Prostate gland (tissue), 2 donors: Measurements from ENCODE around the gene WDR82. TPM values are rescaled to one million over a fixed set of nuclear protein-coding genes. Genes with fewer than 3 reads are reported as not detected.

Source experiments
- DNase-seq: peaks from one replicate; pipeline ENCODE4 v3.0.0-alpha.2; 2019; ENCODE audit warnings: low spot score
- H3K27ac ChIP-seq, 2 donors: fragments of 200-600 bp; sonication (generic); 2 replicates each; pipeline ENCODE4 v1.5.1; 2017 to 2019
- H3K27me3 ChIP-seq: fragments of 200-600 bp; sonication (generic); replicated peaks from 2 replicates; pipeline ENCODE4 v1.5.1; 2019; ENCODE audit not compliant: insufficient read depth
- H3K36me3 ChIP-seq, 2 donors: fragments of 200-600 bp; sonication (generic); 1 replicate in 1 of 2; 2 replicates in 1 of 2; pipeline versions ENCODE4 v1.5.1 to v1.8.1; 2017 to 2019
- H3K4me1 ChIP-seq: fragments of 200-600 bp; sonication (generic); replicated peaks from 2 replicates; pipeline ENCODE4 v1.5.1; 2019
- H3K4me3 ChIP-seq, 2 donors: fragments of 200-600 bp; sonication (generic); 2 replicates each; pipeline ENCODE4 v1.5.1; 2017 to 2019
- H3K9me3 ChIP-seq: fragments of 200-600 bp; sonication (generic); 2 replicates; pipeline ENCODE4 v1.5.1; 2017
- CTCF ChIP-seq, 4 experiments: fragments of 200-600 bp in 2 of 4; fragments of 450-650 bp in 2 of 4; sonication (generic) in 2 of 4; IDR thresholded peaks; 1 replicate in 3 of 4; 2 replicates in 1 of 4; pipeline ENCODE4 v1.5.1; 2016 to 2019; ENCODE audit warnings: antibody characterized with exemption in 4 of 4, mild to moderate bottlenecking in 2 of 4, moderate library complexity in 2 of 4
- POLR2A ChIP-seq: fragments of 450-650 bp; IDR thresholded peaks from one replicate; pipeline ENCODE4 v1.6.1; 2016; ENCODE audit warnings: antibody characterized with exemption, mild to moderate bottlenecking
- POLR2AphosphoS5 ChIP-seq: sonication (generic); formaldehyde crosslinking; IDR thresholded peaks from one replicate; pipeline ENCODE4 v1.6.1; 2017; ENCODE audit warnings: antibody characterized with exemption
- WGBS: methylation state at CpG from one replicate; pipeline ENCODE4 v1.1.5; 2018; 5-methylcytosine and 5-hydroxymethylcytosine counted together
- intact Hi-C: fragments of 100-400 bp; cut with DNase I; formaldehyde crosslinking; loops from one replicate; pipeline ENCODE4 v1.14.2; 2022
- total RNA-seq, 2 donors: library from RNA; depleted of rRNA; stranded (reverse); fragments of >200 nt; gene quantifications; one replicate each; pipeline ENCODE4 v1.1.0, GENCODE V29; 2016

Gene WDR82
- total RNA-seq, 2 donors from 2014 or later: 52.4 to 86.9 TPM

DNA sequence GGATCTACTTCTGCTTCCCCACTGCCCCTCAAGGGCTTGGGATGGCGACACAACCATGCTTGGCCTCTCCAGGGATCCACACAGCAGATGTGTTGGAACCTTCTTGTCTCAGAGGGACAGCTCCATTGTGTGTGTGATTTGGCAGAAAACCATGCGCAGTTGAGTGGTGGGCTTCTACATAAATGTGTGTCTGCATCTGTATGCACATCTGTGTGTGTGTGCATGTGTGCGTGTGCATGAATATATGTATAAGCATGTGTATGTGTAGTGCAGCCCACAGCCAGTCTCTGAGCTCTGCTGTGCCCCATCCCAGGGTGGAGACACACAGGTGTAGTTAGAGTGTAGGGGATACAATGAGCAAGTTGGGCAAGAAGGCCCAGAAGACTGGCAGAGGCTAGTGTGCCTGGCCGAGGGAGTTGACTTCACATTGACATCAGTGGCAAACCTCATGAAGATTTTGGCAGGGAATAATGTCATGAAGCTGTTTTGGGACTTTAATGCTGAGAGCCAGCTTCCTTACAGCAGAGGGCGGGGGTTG, 17.3 kb upstream of the WDR82 start:
- no peaks in the 10 kb centered on the region for H3K36me3 ChIP-seq
- TF ChIP-seq POLR2A (no peak), CTCF (IDR thresholded peaks at IDR 0.05) (no peak), POLR2AphosphoS5 (no peak)

GRCh38 chr3:52294320-52295150, 16.1 kb upstream of the WDR82 start:
- 84% methylated on average over 11 of the region's 11 CpGs for WGBS
- no peak for TF ChIP-seq POLR2A
- no peak for TF ChIP-seq CTCF (IDR thresholded peaks at IDR 0.05)
- no peak for TF ChIP-seq POLR2AphosphoS5
- intact Hi-C loops: no loop called here

More for the DNA sequence above, 17.3 kb upstream of the WDR82 start:
- Histone ChIP-seq H3K4me3 (no peak overlapping the region), H3K9me3 (no peaks in the 10 kb centered on the region), H3K27me3 (no peaks in the 10 kb centered on the region), H3K4me1 (no peaks in the 10 kb centered on the region), H3K27ac (no peak overlapping the region)
- 87% methylated on average over 5 of the region's 5 CpGs for WGBS
- intact Hi-C loops: no loop called here
- no peak for DNase-seq

DNA sequence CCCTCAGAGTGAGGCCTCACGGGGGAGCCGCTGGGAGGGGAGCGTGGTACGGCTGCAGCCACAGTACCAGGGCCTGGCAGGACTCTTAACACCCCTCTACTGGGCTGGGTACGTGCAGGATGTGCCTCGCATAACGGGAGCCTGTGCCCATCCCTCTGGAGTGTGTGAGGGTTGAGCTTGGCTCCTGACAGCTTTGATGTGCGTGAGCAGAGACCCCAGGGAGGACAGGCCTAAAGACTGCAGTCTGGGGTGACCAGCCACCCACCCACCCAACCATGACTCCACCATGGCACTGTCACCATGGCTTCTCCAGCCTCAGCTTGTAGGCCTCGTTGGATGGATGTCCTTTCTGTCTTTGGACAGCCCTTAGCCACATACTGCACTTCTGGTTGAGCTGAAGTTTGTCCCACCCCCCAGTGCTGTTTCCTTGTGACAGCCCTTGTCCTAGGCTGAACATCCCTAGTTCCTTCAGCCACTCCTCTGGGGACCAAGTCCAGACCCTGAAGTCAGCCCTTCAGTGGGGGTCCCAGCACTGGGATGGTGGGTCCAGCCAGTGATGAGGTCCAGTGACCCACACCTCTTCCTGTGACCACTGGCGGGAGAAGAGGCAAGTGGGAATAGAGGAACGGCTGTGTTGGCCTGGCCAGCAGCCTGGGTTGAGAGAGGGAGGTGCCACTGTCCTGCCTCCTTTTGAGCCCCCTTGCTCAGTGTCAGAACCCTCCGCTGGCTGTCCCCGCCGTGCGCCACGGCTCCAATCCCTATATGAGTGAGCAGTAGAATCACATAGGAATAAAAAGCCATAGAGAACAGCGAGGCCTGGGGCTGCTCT, 15.3 kb upstream of the WDR82 start:
- Histone ChIP-seq H3K36me3 (no peaks in the 10 kb centered on the region), H3K27ac (no peak overlapping the region), H3K4me1 (no peaks in the 10 kb centered on the region), H3K27me3 (no peaks in the 10 kb centered on the region), H3K9me3 (no peaks in the 10 kb centered on the region), H3K4me3 (no peak overlapping the region)
- 89% methylated on average over 17 of the region's 17 CpGs for WGBS
- intact Hi-C loops: no loop called here
- no peak for DNase-seq
- TF ChIP-seq POLR2A: no peak
- no peak for TF ChIP-seq POLR2AphosphoS5
- TF ChIP-seq CTCF (IDR thresholded peaks at IDR 0.05): no peak

More at GRCh38 chr3:52294320-52295150, 16.1 kb upstream of the WDR82 start:
- H3K9me3 ChIP-seq: no peaks in the 10 kb centered on the region
- H3K36me3 ChIP-seq: no peaks in the 10 kb centered on the region
- H3K4me3 ChIP-seq: no peak overlapping the region
- H3K4me1 ChIP-seq: no peaks in the 10 kb centered on the region
- H3K27me3 ChIP-seq: no peaks in the 10 kb centered on the region
- H3K27ac ChIP-seq: no peak overlapping the region
- DNase-seq: no peak

- no peak for DNase-seq
- Histone ChIP-seq H3K27ac (no peak overlapping the region), H3K36me3 (no peaks in the 10 kb centered on the region), H3K4me1 (no peaks in the 10 kb centered on the region), H3K4me3 (no peak overlapping the region), H3K9me3 (no peaks in the 10 kb centered on the region), H3K27me3 (no peaks in the 10 kb centered on the region)
- 90% methylated on average over 20 of the region's 20 CpGs for WGBS
- TF ChIP-seq POLR2AphosphoS5 (no peak), POLR2A (no peak), CTCF (IDR thresholded peaks at IDR 0.05) (no peak)
- intact Hi-C loops: no loop called here
These were observed 14.0 kb upstream of the WDR82 start for GRCh38 chr3:52292247-52293065.
